Transverse colon (tissue), 3 donors: Measurements from ENCODE around the gene FBXL19.

ENCODE experiments used
- POLR2A ChIP-seq: fragments of 450-650 bp; IDR thresholded peaks from one replicate; pipeline ENCODE4 v1.6.1; 2016; ENCODE audit warnings: antibody characterized with exemption, mild to moderate bottlenecking, moderate library complexity
- TF ChIP-seq, protein P1 (sequence below), 5 experiments: fragments of 200-600 bp in 3 of 5; fragments of 450-650 bp in 2 of 5; sonication (generic) in 3 of 5; IDR thresholded peaks; 1 replicate in 2 of 5; 2 replicates in 3 of 5; pipeline ENCODE4 v1.5.1; 2016 to 2017; ENCODE audit warnings: antibody characterized with exemption in 5 of 5, inconsistent platforms in 3 of 5, mild to moderate bottlenecking in 2 of 5, moderate library complexity in 1 of 5

- TF ChIP-seq, protein P1, sequence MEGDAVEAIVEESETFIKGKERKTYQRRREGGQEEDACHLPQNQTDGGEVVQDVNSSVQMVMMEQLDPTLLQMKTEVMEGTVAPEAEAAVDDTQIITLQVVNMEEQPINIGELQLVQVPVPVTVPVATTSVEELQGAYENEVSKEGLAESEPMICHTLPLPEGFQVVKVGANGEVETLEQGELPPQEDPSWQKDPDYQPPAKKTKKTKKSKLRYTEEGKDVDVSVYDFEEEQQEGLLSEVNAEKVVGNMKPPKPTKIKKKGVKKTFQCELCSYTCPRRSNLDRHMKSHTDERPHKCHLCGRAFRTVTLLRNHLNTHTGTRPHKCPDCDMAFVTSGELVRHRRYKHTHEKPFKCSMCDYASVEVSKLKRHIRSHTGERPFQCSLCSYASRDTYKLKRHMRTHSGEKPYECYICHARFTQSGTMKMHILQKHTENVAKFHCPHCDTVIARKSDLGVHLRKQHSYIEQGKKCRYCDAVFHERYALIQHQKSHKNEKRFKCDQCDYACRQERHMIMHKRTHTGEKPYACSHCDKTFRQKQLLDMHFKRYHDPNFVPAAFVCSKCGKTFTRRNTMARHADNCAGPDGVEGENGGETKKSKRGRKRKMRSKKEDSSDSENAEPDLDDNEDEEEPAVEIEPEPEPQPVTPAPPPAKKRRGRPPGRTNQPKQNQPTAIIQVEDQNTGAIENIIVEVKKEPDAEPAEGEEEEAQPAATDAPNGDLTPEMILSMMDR (IDR thresholded peaks at IDR 0.05): no peak
- no peak for TF ChIP-seq POLR2A
Observed at GRCh38 chr16:30929167-30929566, 5.8 kb downstream of the FBXL19 start.
